Activated CD4-positive, alpha-beta memory T cell treated with anti-CD3 and anti-CD28 coated beads for 36 hours (primary cell): ENCODE data around the gene CLCN4. TPM values are rescaled to one million over a fixed set of nuclear protein-coding genes. Genes with fewer than 3 reads are reported as not detected.

ENCODE experiments used
- CTCF ChIA-PET: fragments of 350-600 bp; sonication (Branson Sonifier 250); formaldehyde crosslinking; loops from one replicate; lab custom pipeline; 2021; ENCODE audit warnings: antibody characterized with exemption, inconsistent platforms; lab: Charles Lee
- POLR2A ChIA-PET: fragments of 350-600 bp; sonication (Branson Sonifier 250); formaldehyde crosslinking; loops from one replicate; lab custom pipeline; 2021; ENCODE audit warnings: antibody characterized with exemption; lab: Charles Lee
- DNase-seq: peaks from one replicate; pipeline ENCODE4 v3.0.0-alpha.2; 2020
- H3K27ac Mint-ChIP-seq: one replicate; pipeline ENCODE4 v1.8.0; 2021; ENCODE audit warnings: mixed read lengths
- H3K27me3 Mint-ChIP-seq: one replicate; pipeline ENCODE4 v1.8.0; 2021; ENCODE audit warnings: mixed read lengths
- H3K36me3 Mint-ChIP-seq: one replicate; pipeline ENCODE4 v1.8.0; 2021; ENCODE audit warnings: mixed read lengths
- H3K4me1 Mint-ChIP-seq: one replicate; pipeline ENCODE4 v1.8.0; 2021; ENCODE audit warnings: low read depth, mixed read lengths
- H3K4me3 Mint-ChIP-seq: one replicate; pipeline ENCODE4 v1.8.0; 2021; ENCODE audit warnings: mild to moderate bottlenecking, mixed read lengths
- H3K9me3 Mint-ChIP-seq: one replicate; pipeline ENCODE4 v1.8.0; 2021; ENCODE audit warnings: mixed read lengths
- intact Hi-C: fragments of 100-400 bp; cut with micrococcal nuclease; formaldehyde crosslinking; loops from one replicate; pipeline ENCODE4 v1.15.1; 2023
- total RNA-seq, 2 experiments: library from RNA; stranded (reverse); gene quantifications; one replicate each; pipeline ENCODE4 v1.2.3, GENCODE V29; 2021

The CLCN4 gene
- total RNA-seq, 2 experiments from 2014 or later: not detected

GRCh38 chrX:10235851-10236250 is 79.1 kb downstream of the CLCN4 start:
- POLR2A ChIA-PET: no interaction called here
- no peaks in the 10 kb centered on the region for H3K36me3 Mint-ChIP-seq
- CTCF ChIA-PET: no interaction called here

GRCh38 chrX:10237241-10237640 is 80.5 kb downstream of the CLCN4 start:
- DNase-seq: no peak
- H3K4me3 Mint-ChIP-seq: no peak overlapping the region
- intact Hi-C loops: no loop called here
- H3K27ac Mint-ChIP-seq: no peak overlapping the region
- no peaks in the 10 kb centered on the region for H3K4me1 Mint-ChIP-seq
- H3K27me3 Mint-ChIP-seq: no peaks in the 10 kb centered on the region
- H3K9me3 Mint-ChIP-seq: no peaks in the 10 kb centered on the region
- POLR2A ChIA-PET: no interaction called here
- no peaks in the 10 kb centered on the region for H3K36me3 Mint-ChIP-seq
- CTCF ChIA-PET: no interaction called here

More at GRCh38 chrX:10235851-10236250, 79.1 kb downstream of the CLCN4 start:
- Mint-ChIP-seq H3K27me3 (no peaks in the 10 kb centered on the region), H3K4me3 (no peak overlapping the region), H3K4me1 (no peaks in the 10 kb centered on the region), H3K27ac (no peak overlapping the region), H3K9me3 (no peaks in the 10 kb centered on the region)
- intact Hi-C loops: no loop called here
- no peak for DNase-seq

GRCh38 chrX:10239611-10240064 is 82.9 kb downstream of the CLCN4 start:
- H3K27ac Mint-ChIP-seq: no peak overlapping the region
- H3K27me3 Mint-ChIP-seq: no peaks in the 10 kb centered on the region
- DNase-seq: no peak
- H3K4me1 Mint-ChIP-seq: no peaks in the 10 kb centered on the region
- H3K36me3 Mint-ChIP-seq: no peaks in the 10 kb centered on the region
- intact Hi-C loops: no loop called here
- ChIA-PET CTCF (no interaction called here), POLR2A (no interaction called here)
- H3K9me3 Mint-ChIP-seq: no peaks in the 10 kb centered on the region
- H3K4me3 Mint-ChIP-seq: no peak overlapping the region

GRCh38 chrX:10240918-10241317 is 84.1 kb downstream of the CLCN4 start:
- Mint-ChIP-seq H3K27ac (no peak overlapping the region), H3K4me1 (no peaks in the 10 kb centered on the region), H3K4me3 (no peak overlapping the region), H3K27me3 (no peaks in the 10 kb centered on the region), H3K9me3 (no peaks in the 10 kb centered on the region), H3K36me3 (no peaks in the 10 kb centered on the region)
- POLR2A ChIA-PET: no interaction called here
- DNase-seq: no peak
- CTCF ChIA-PET: interaction anchor here (0.6 kb wide), 1 partner anchor 16 kb away, joined by 3 read pairs; no protein-coding TSS in a partner anchor
- intact Hi-C loops: no loop called here

GRCh38 chrX:10242026-10242425 is 85.3 kb downstream of the CLCN4 start:
- H3K9me3 Mint-ChIP-seq: no peaks in the 10 kb centered on the region
- intact Hi-C loops: no loop called here
- POLR2A ChIA-PET: no interaction called here

GRCh38 chrX:10243106-10243505 is 86.3 kb downstream of the CLCN4 start:
- ChIA-PET CTCF (no interaction called here), POLR2A (no interaction called here)
- DNase-seq: no peak
- Mint-ChIP-seq H3K27ac (no peak overlapping the region), H3K4me1 (no peaks in the 10 kb centered on the region), H3K4me3 (no peak overlapping the region), H3K36me3 (no peaks in the 10 kb centered on the region), H3K27me3 (no peaks in the 10 kb centered on the region), H3K9me3 (no peaks in the 10 kb centered on the region)
- intact Hi-C loops: no loop called here

More at GRCh38 chrX:10242026-10242425, 85.3 kb downstream of the CLCN4 start:
- no peak overlapping the region for H3K4me3 Mint-ChIP-seq
- DNase-seq: no peak
- H3K4me1 Mint-ChIP-seq: no peaks in the 10 kb centered on the region
- no peaks in the 10 kb centered on the region for H3K27me3 Mint-ChIP-seq
- no peak overlapping the region for H3K27ac Mint-ChIP-seq
- no peaks in the 10 kb centered on the region for H3K36me3 Mint-ChIP-seq
- CTCF ChIA-PET: no interaction called here

GRCh38 chrX:10244915-10245622 is 88.3 kb downstream of the CLCN4 start:
- Mint-ChIP-seq H3K4me1 (no peaks in the 10 kb centered on the region), H3K4me3 (no peak overlapping the region), H3K36me3 (no peaks in the 10 kb centered on the region)

GRCh38 chrX:10245886-10246285 is 89.1 kb downstream of the CLCN4 start:
- Mint-ChIP-seq H3K4me3 (no peak overlapping the region), H3K27me3 (no peaks in the 10 kb centered on the region), H3K27ac (no peak overlapping the region), H3K4me1 (no peaks in the 10 kb centered on the region), H3K9me3 (no peaks in the 10 kb centered on the region), H3K36me3 (no peaks in the 10 kb centered on the region)
- intact Hi-C loops: no loop called here
- CTCF ChIA-PET: no interaction called here
- no peak for DNase-seq
- POLR2A ChIA-PET: interaction anchor here (0.7 kb wide), 1 partner anchor 27 kb away, joined by 3 read pairs; no protein-coding TSS in a partner anchor

More at GRCh38 chrX:10244915-10245622, 88.3 kb downstream of the CLCN4 start:
- Mint-ChIP-seq H3K27me3 (no peaks in the 10 kb centered on the region), H3K9me3 (no peaks in the 10 kb centered on the region), H3K27ac (no peak overlapping the region)
- intact Hi-C loops: no loop called here
- no peak for DNase-seq
- ChIA-PET CTCF (no interaction called here), POLR2A (interaction anchor here (0.7 kb wide), 1 partner anchor 28 kb away, joined by 3 read pairs; no protein-coding TSS in a partner anchor)

- Mint-ChIP-seq H3K9me3 (no peaks in the 10 kb centered on the region), H3K27me3 (no peaks in the 10 kb centered on the region), H3K4me3 (no peak overlapping the region), H3K4me1 (no peaks in the 10 kb centered on the region), H3K27ac (no peak overlapping the region), H3K36me3 (no peaks in the 10 kb centered on the region)
- DNase-seq: no peak
- ChIA-PET POLR2A (no interaction called here), CTCF (no interaction called here)
- intact Hi-C loops: no loop called here
Observed at GRCh38 chrX:10246297-10246696, 89.5 kb downstream of the CLCN4 start.

- POLR2A ChIA-PET: no interaction called here
- H3K27me3 Mint-ChIP-seq: no peaks in the 10 kb centered on the region
- no peak for DNase-seq
- intact Hi-C loops: no loop called here
- CTCF ChIA-PET: no interaction called here
- H3K36me3 Mint-ChIP-seq: no peaks in the 10 kb centered on the region
- H3K27ac Mint-ChIP-seq: no peak overlapping the region
- no peak overlapping the region for H3K4me3 Mint-ChIP-seq
- H3K4me1 Mint-ChIP-seq: no peaks in the 10 kb centered on the region
- H3K9me3 Mint-ChIP-seq: no peaks in the 10 kb centered on the region
Observed at GRCh38 chrX:10246846-10247245, 90.1 kb downstream of the CLCN4 start.

- no peaks in the 10 kb centered on the region for H3K4me1 Mint-ChIP-seq
- ChIA-PET POLR2A (no interaction called here), CTCF (no interaction called here)
- no peak overlapping the region for H3K27ac Mint-ChIP-seq
- no peak for DNase-seq
- H3K27me3 Mint-ChIP-seq: no peaks in the 10 kb centered on the region
- H3K36me3 Mint-ChIP-seq: no peaks in the 10 kb centered on the region
- H3K9me3 Mint-ChIP-seq: no peaks in the 10 kb centered on the region
- no peak overlapping the region for H3K4me3 Mint-ChIP-seq
- intact Hi-C loops: no loop called here
Observed at GRCh38 chrX:10254739-10255138, 98.0 kb downstream of the CLCN4 start.

- CTCF ChIA-PET: no interaction called here
- intact Hi-C loops: no loop called here
- POLR2A ChIA-PET: no interaction called here
Observed at GRCh38 chrX:10259716-10260115, 102.9 kb downstream of the CLCN4 start.

GRCh38 chrX:10265775-10266174 is 109.0 kb downstream of the CLCN4 start:
- Mint-ChIP-seq H3K36me3 (no peaks in the 10 kb centered on the region), H3K4me3 (no peak overlapping the region), H3K9me3 (no peaks in the 10 kb centered on the region), H3K4me1 (no peaks in the 10 kb centered on the region), H3K27me3 (no peaks in the 10 kb centered on the region), H3K27ac (no peak overlapping the region)
- ChIA-PET CTCF (no interaction called here), POLR2A (no interaction called here)
- intact Hi-C loops: no loop called here
- no peak for DNase-seq

More at GRCh38 chrX:10259716-10260115, 102.9 kb downstream of the CLCN4 start:
- Mint-ChIP-seq H3K9me3 (no peaks in the 10 kb centered on the region), H3K36me3 (no peaks in the 10 kb centered on the region), H3K4me1 (no peaks in the 10 kb centered on the region), H3K4me3 (no peak overlapping the region), H3K27me3 (no peaks in the 10 kb centered on the region), H3K27ac (no peak overlapping the region)
- no peak for DNase-seq
